Liver (tissue), 9 donors: ENCODE measurements around the gene RMRP. TPM values are rescaled to one million over a fixed set of nuclear protein-coding genes. Genes with fewer than 3 reads are reported as not detected.

Source experiments
- DNase-seq: peaks from one replicate; pipeline ENCODE4 v3.0.0-alpha.2; 2017; ENCODE audit warnings: low spot score
- H3K27ac ChIP-seq, 2 donors: one replicate each; pipeline ENCODE4 v1.7.0; 2013; ENCODE audit warnings: inconsistent platforms in 2 of 2, low read length in 2 of 2, control low read depth in 1 of 2, low read depth in 1 of 2, mild to moderate bottlenecking in 1 of 2
- H3K27me3 ChIP-seq, 4 donors: one replicate each; pipeline versions ENCODE4 v1.6.1 to v1.7.0; 2013; ENCODE audit warnings: low read length in 3 of 4, inconsistent platforms in 1 of 4, mild to moderate bottlenecking in 1 of 4, moderate library complexity in 1 of 4; ENCODE audit not compliant: control insufficient read depth in 4 of 4, insufficient read depth in 4 of 4
- H3K36me3 ChIP-seq, 4 donors: one replicate each; pipeline versions ENCODE4 v1.6.1 to v1.7.0; 2013; ENCODE audit warnings: low read length in 3 of 4, mild to moderate bottlenecking in 3 of 4, low read depth in 1 of 4, moderate library complexity in 1 of 4; ENCODE audit not compliant: control insufficient read depth in 4 of 4, insufficient read depth in 3 of 4
- H3K4me1 ChIP-seq, 4 donors: one replicate each; pipeline versions ENCODE4 v1.6.1 to v1.7.0; 2013; ENCODE audit warnings: low read length in 3 of 4, mild to moderate bottlenecking in 3 of 4, moderate library complexity in 1 of 4; ENCODE audit not compliant: control insufficient read depth in 4 of 4, insufficient read depth in 4 of 4
- H3K4me3 ChIP-seq, 3 donors: one replicate each; pipeline versions ENCODE4 v1.6.1 to v1.7.0; 2013; ENCODE audit warnings: low read length in 3 of 3, control low read depth in 1 of 3, low read depth in 1 of 3, mild to moderate bottlenecking in 1 of 3
- H3K9ac ChIP-seq, 2 donors: one replicate each; pipeline ENCODE4 v1.7.0; 2013; ENCODE audit warnings: low read length in 2 of 2, mild to moderate bottlenecking in 2 of 2, moderate library complexity in 2 of 2, control low read depth in 1 of 2, low read depth in 1 of 2
- H3K9me3 ChIP-seq, 4 donors: one replicate each; pipeline versions ENCODE4 v1.6.1 to v1.7.0; 2013; ENCODE audit warnings: low read length in 3 of 4; ENCODE audit not compliant: control insufficient read depth in 4 of 4
- ATF3 ChIP-seq: IDR thresholded peaks from 2 replicates; pipeline ENCODE4 v1.6.1; 2016; ENCODE audit warnings: antibody characterized with exemption
- CTCF ChIP-seq: fragments of 150-350 bp; IDR thresholded peaks from 2 replicates; pipeline ENCODE4 v1.5.1; 2017; ENCODE audit warnings: improper control_type of control experiment, low read depth, low read length; ENCODE audit not compliant: missing input control
- EGR1 ChIP-seq, 2 donors: IDR thresholded peaks; 2 replicates each; pipeline ENCODE4 v1.6.1; 2016 to 2018; ENCODE audit warnings: antibody characterized with exemption in 2 of 2, low read depth in 2 of 2
- FOXA1 ChIP-seq: IDR thresholded peaks from 2 replicates; pipeline ENCODE4 v1.6.1; 2016; ENCODE audit warnings: antibody characterized with exemption
- FOXA2 ChIP-seq: IDR thresholded peaks from 2 replicates; pipeline ENCODE4 v1.6.1; 2016; ENCODE audit warnings: antibody characterized with exemption
- GABPA ChIP-seq, 2 donors: IDR thresholded peaks in 1 of 2; conservative IDR thresholded peaks in 1 of 2; 2 replicates each; pipeline ENCODE4 v1.6.1; 2016; ENCODE audit warnings: antibody characterized with exemption in 2 of 2, mild to moderate bottlenecking in 1 of 2, moderate library complexity in 1 of 2
- HNF4A ChIP-seq, 2 donors: conservative IDR thresholded peaks; 2 replicates each; pipeline ENCODE4 v1.6.1; 2016; ENCODE audit warnings: antibody characterized with exemption in 2 of 2, mild to moderate bottlenecking in 2 of 2
- HNF4G ChIP-seq: IDR thresholded peaks from 2 replicates; pipeline ENCODE4 v1.6.1; 2016; ENCODE audit warnings: antibody characterized with exemption
- JUND ChIP-seq, 2 donors: IDR thresholded peaks; 2 replicates each; pipeline ENCODE4 v1.6.1; 2016; ENCODE audit warnings: antibody characterized with exemption in 2 of 2
- MAX ChIP-seq: IDR thresholded peaks from 2 replicates; pipeline ENCODE4 v1.6.1; 2016; ENCODE audit warnings: antibody characterized with exemption
- NR2F2 ChIP-seq: IDR thresholded peaks from 2 replicates; pipeline ENCODE4 v1.6.1; 2016; ENCODE audit warnings: antibody characterized with exemption
- RAD21 ChIP-seq, 2 donors: IDR thresholded peaks; 2 replicates each; pipeline ENCODE4 v1.6.1; 2016; ENCODE audit warnings: antibody characterized with exemption in 2 of 2, mild to moderate bottlenecking in 2 of 2
- REST ChIP-seq: IDR thresholded peaks from 2 replicates; pipeline ENCODE4 v1.6.1; 2016; ENCODE audit warnings: antibody characterized with exemption, mild to moderate bottlenecking
- RXRA ChIP-seq, 2 donors: IDR thresholded peaks; 2 replicates each; pipeline ENCODE4 v1.6.1; 2017 to 2018; ENCODE audit warnings: antibody characterized with exemption in 2 of 2, mild to moderate bottlenecking in 1 of 2
- SP1 ChIP-seq: IDR thresholded peaks from 2 replicates; pipeline ENCODE4 v1.6.1; 2018; ENCODE audit warnings: antibody characterized with exemption, mild to moderate bottlenecking
- TAF1 ChIP-seq: conservative IDR thresholded peaks from 2 replicates; pipeline ENCODE4 v1.6.1; 2016; ENCODE audit warnings: antibody characterized with exemption, mild to moderate bottlenecking
- YY1 ChIP-seq: IDR thresholded peaks from 2 replicates; pipeline ENCODE4 v1.6.1; 2016; ENCODE audit warnings: antibody characterized with exemption, mild to moderate bottlenecking
- ZBTB33 ChIP-seq: IDR thresholded peaks from 2 replicates; pipeline ENCODE4 v1.6.1; 2016; ENCODE audit warnings: antibody characterized with exemption
- WGBS: extraction: QIAGEN DNeasy Blood & Tissue Kit; methylation state at CpG from one replicate; pipeline ENCODE4 v1.1.7; 2013; 5-methylcytosine and 5-hydroxymethylcytosine counted together
- polyA plus RNA-seq, 2 donors: library from polyadenylated mRNA; stranded (reverse) in 1 of 2; unstranded in 1 of 2; fragments of 200-250 nt in 1 of 2; fragments of >200 nt in 1 of 2; fragmentation: Nextera tagmentation in 1 of 2; extraction: Ambion mirVana in 1 of 2; gene quantifications; one replicate each; pipeline versions ENCODE4 v1.2.1 to v1.2.3, GENCODE V29; 2013 to 2015
- total RNA-seq, 2 donors: library from RNA; depleted of rRNA; stranded (reverse); fragments of >200 nt; gene quantifications; one replicate each; pipeline ENCODE4 v1.2.3, GENCODE V29; 2014
- donor health status: healthy.
- donor health status: healthy.
- donor health status: healthy.
- donor health status: healthy.
- donor health status: healthy.

RMRP gene
- total and polyA plus RNA-seq, 4 donors = 5.3 to 67,037 (median 2,677) TPM

GRCh38 chr9:35691757-35692301, 34.0 kb upstream of the RMRP start:
- TF ChIP-seq EGR1 (IDR thresholded peaks at IDR 0.05; ENCODE audit: low read depth in 2 of 2) (no peak), FOXA1 (no peak), SP1 (no peak), HNF4A (conservative IDR thresholded peaks at IDR 0.05) (no peak), RAD21 (IDR thresholded peaks at IDR 0.05) (no peak), FOXA2 (no peak), YY1 (no peak), NR2F2 (no peak), GABPA (IDR thresholded peaks at IDR 0.05 in 1 of 2, conservative IDR thresholded peaks at IDR 0.05 in 1 of 2) (no peak), REST (no peak), CTCF (no peak), ZBTB33 (no peak)
- no peak overlapping the region for H3K27ac ChIP-seq
- DNase-seq = no peak
- peaks cover 0 to 10% (median 5%) of the 10 kb centered on the region in 4 donors for H3K4me1 ChIP-seq
- H3K36me3 ChIP-seq = peaks cover 0 to 9% (median 5%) of the 10 kb centered on the region in 4 donors
- no peak overlapping the region for H3K4me3 ChIP-seq
- no peaks in the 10 kb centered on the region for H3K9me3 ChIP-seq
- no peaks in the 10 kb centered on the region for H3K27me3 ChIP-seq
- 89% methylated on average over 13 of the region's 13 CpGs for WGBS
- H3K9ac ChIP-seq = no peak overlapping the region

- H3K36me3 ChIP-seq = peaks cover 0 to 4% (median 2%) of the 10 kb centered on the region in 4 donors
- peak overlapping the region; percentile 77 to 81 for H3K27ac ChIP-seq
- H3K4me3 ChIP-seq = peak overlapping the region in 2 of 3 donors; percentile 77 to 85
- no peak for TF ChIP-seq ATF3
- TF ChIP-seq HNF4G = no peak
- TF ChIP-seq CTCF = no peak
- TF ChIP-seq MAX = no peak
- TF ChIP-seq EGR1 (IDR thresholded peaks at IDR 0.05; ENCODE audit: low read depth in 2 of 2) = no peak
- TF ChIP-seq REST = no peak
- TF ChIP-seq YY1 = no peak
- no peak for TF ChIP-seq NR2F2
- TF ChIP-seq RXRA (IDR thresholded peaks at IDR 0.05) = no peak
- no peak for TF ChIP-seq FOXA2
- TF ChIP-seq TAF1 = no peak
- TF ChIP-seq JUND (IDR thresholded peaks at IDR 0.05) = no peak
- TF ChIP-seq GABPA (IDR thresholded peaks at IDR 0.05 in 1 of 2, conservative IDR thresholded peaks at IDR 0.05 in 1 of 2) = no peak
- TF ChIP-seq RAD21 (IDR thresholded peaks at IDR 0.05) = no peak
- TF ChIP-seq HNF4A (conservative IDR thresholded peaks at IDR 0.05) = no peak
- H3K9ac ChIP-seq = peak overlapping the region in 1 of 2 donors; percentile 47
- H3K4me1 ChIP-seq = peaks cover 0 to 10% (median 5%) of the 10 kb centered on the region in 4 donors
- 51% methylated on average over 10 of the region's 10 CpGs for WGBS
- H3K9me3 ChIP-seq = no peaks in the 10 kb centered on the region
- no peak for DNase-seq
- no peaks in the 10 kb centered on the region for H3K27me3 ChIP-seq
Observed at GRCh38 chr9:35691334-35691650, 33.5 kb upstream of the RMRP start.
